ENCODE data around the gene SNX4.

SNX4 gene

DNA sequence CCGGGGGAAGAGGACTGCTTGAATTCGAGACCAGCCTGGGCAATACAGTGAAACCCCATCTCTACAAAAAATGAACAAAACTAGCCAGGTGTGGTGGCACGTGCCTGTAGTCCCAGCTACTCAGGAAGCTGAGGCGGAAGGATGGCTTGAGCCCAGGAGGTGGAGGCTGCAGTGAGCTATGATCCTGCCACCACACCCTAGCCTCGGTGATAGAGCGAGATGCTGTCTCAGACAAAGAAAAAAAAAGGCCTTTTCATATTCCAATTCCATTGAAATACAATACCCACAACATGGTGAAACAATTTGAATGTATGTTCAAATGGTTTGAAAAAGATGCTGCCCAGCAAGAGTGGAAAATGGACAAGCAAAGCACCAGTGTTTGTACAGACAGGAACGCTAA lies 83.1 kb downstream of the SNX4 start:
- TF ChIP-seq, protein P1, sequence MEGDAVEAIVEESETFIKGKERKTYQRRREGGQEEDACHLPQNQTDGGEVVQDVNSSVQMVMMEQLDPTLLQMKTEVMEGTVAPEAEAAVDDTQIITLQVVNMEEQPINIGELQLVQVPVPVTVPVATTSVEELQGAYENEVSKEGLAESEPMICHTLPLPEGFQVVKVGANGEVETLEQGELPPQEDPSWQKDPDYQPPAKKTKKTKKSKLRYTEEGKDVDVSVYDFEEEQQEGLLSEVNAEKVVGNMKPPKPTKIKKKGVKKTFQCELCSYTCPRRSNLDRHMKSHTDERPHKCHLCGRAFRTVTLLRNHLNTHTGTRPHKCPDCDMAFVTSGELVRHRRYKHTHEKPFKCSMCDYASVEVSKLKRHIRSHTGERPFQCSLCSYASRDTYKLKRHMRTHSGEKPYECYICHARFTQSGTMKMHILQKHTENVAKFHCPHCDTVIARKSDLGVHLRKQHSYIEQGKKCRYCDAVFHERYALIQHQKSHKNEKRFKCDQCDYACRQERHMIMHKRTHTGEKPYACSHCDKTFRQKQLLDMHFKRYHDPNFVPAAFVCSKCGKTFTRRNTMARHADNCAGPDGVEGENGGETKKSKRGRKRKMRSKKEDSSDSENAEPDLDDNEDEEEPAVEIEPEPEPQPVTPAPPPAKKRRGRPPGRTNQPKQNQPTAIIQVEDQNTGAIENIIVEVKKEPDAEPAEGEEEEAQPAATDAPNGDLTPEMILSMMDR (IDR thresholded peaks at IDR 0.05; ENCODE audit: extremely low read depth, missing control alignments) = no peak
- no peak for DNase-seq (ENCODE audit: low spot score)

DNA sequence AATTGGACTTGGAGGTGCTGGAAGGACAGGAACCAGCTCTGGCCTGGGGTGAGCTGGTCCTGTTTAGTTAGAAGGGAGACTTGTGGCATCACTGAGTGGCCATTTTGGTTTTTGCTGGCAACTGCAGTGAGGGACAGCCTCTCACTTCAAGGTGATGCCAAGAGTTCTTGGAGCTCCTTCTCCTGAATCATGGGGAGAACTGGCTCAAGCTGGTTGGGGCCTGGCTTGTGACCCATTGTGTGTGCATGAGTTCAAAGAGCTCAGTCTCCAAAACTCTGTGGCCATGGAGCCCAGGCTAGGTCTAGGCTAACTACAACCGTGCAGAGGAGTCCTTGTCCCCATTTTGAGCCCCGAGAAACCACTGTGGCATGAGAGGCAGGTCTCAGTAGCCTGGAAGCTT lies 84.8 kb downstream of the SNX4 start:
- TF ChIP-seq, protein P1 (IDR thresholded peaks at IDR 0.05; ENCODE audit: extremely low read depth, missing control alignments) = no peak
- DNase-seq (ENCODE audit: low spot score) = no peak

DNA sequence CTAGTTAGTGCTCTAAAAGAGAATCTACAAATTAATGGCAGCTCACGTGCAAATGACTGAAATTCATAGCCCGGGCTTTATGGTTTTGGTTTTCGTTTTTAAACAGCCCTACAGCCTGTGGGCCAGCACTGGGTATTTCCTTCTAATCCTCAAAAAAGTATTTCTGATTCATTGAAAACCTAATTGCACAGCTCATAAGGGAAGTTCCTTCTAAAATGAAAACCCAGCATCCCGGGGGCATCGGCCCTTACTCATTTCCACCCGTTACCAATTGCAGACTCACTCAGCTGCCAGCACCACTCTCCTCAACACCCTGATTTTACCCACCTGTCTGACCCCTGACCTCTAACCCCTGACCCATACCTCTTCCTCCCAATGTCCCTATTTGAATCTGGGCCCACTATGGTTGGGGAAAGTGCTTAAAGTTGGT lies 85.4 kb downstream of the SNX4 start:
- TF ChIP-seq, protein P1 (IDR thresholded peaks at IDR 0.05; ENCODE audit: extremely low read depth, missing control alignments) = no peak
- peak; percentile 28 for DNase-seq (ENCODE audit: low spot score)

DNA sequence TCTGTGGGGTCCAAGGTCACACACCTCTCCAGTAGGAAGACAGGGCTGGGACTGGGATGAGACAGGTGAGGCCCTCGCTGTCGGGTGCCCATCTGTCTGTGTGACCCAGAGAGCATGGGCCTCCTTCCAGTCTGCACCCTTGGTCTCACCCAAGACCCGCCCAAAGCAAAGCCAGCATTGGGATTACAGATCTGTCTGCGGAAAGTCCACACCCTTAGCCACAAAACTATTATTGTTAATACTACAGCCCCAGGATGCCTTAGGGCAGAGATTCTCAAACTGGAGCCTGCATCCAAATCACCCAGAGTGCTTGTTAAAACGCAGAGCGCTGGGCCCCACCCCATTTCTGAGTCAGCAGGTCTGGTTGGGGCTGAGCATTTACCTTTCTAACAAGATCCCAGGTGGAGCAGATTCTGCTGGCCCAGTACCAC lies 86.4 kb downstream of the SNX4 start:
- TF ChIP-seq, protein P1 (IDR thresholded peaks at IDR 0.05; ENCODE audit: extremely low read depth, missing control alignments) = no peak
- no peak for DNase-seq (ENCODE audit: low spot score)

DNA sequence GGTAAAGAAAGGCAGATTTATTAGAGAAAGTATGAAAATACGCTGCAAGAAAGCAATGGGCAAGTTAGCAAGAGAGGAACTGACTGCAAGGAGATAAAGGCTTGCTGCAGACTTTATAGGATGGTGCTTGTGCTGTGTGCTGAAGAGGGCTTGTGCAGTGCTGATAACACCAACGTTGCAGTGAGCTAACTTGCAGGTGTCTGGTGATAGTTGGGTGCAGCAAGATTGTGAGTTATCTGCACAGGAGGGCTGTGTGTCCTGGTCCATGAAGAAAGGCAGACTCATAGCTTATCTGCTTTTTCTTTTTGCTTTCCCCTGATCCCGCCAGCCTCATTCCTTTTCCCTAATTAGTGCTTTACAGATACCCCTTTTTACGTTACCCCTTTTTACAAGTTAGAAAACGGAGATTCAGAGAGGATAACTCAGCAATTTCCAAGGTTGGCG lies 86.9 kb downstream of the SNX4 start:
- DNase-seq (ENCODE audit: low spot score) = no peak
- TF ChIP-seq, protein P1 (IDR thresholded peaks at IDR 0.05; ENCODE audit: extremely low read depth, missing control alignments) = no peak

DNA sequence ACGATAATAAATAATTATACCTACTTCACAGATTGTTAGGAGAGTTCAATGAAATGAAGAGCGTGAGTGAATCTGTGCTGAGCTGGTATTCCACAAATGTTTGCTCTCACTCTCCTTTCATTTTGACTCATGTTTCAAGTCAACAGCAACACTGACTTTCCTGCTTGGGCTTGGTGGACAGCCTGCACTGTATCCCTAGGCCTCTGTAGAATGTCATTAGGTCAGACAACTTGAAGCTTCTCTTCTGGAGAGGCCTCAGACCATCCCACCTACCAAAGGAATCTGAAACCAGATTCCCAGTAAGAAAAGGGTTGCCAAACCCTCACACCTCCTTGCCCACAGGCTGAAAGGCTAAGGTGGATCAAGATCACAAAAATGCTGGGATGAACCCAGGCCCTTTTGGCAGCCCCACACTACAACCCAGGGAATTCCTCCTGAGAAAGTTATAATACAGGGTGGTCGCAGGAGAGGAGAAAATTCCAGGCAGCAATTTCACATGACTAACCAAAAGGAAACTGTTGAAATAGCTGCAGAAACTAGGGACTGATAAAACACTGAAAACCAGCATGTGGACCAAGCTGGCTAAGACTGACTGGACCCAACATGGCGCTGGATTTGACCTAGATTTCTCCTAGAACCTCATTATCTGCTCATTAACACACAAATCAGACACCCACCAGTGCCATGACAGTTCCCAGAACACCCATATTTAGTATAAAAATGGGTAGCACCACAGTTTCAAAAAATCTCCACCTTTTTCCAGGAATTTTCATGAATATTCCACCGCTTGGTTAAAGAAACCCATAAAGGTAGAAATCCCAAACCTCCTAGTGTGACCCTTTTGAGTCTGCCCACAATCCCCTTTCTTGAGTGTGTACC lies 87.9 kb downstream of the SNX4 start:
- TF ChIP-seq, protein P1 (IDR thresholded peaks at IDR 0.05; ENCODE audit: extremely low read depth, missing control alignments) = no peak
- no peak for DNase-seq (ENCODE audit: low spot score)

DNA sequence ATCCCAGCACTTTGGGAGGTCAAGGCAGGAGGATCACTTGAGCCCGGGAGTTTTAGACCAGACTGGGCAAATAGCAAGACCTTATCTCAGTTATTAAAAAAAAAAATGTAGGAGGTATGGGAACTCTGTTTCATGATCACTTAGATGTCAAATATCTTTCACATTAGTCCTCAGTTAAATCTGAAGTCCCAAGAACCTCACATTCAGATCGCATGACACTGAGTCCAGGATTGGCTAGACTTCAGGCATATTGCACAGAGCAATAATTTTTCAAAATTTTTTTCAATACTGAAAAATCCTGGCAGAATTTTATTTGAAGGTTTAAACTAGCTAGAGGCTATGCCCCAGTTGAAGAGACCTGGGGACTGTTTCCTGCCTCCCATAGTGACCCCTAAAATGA lies 88.6 kb downstream of the SNX4 start:
- TF ChIP-seq, protein P1 (IDR thresholded peaks at IDR 0.05; ENCODE audit: extremely low read depth, missing control alignments) = no peak
- DNase-seq (ENCODE audit: low spot score) = no peak

Data from GM20000 (cell line).